Prostate gland (tissue), 2 donors: ENCODE results near the gene SLC17A3.

Source experiments
- CTCF ChIP-seq, 4 experiments: fragments of 200-600 bp in 2 of 4; fragments of 450-650 bp in 2 of 4; sonication (generic) in 2 of 4; IDR thresholded peaks; 1 replicate in 3 of 4; 2 replicates in 1 of 4; pipeline ENCODE4 v1.5.1; 2016 to 2019; ENCODE audit warnings: antibody characterized with exemption in 4 of 4, mild to moderate bottlenecking in 2 of 4, moderate library complexity in 2 of 4
- POLR2A ChIP-seq: fragments of 450-650 bp; IDR thresholded peaks from one replicate; pipeline ENCODE4 v1.6.1; 2016; ENCODE audit warnings: antibody characterized with exemption, mild to moderate bottlenecking
- POLR2AphosphoS5 ChIP-seq: sonication (generic); formaldehyde crosslinking; IDR thresholded peaks from one replicate; pipeline ENCODE4 v1.6.1; 2017; ENCODE audit warnings: antibody characterized with exemption

GRCh38 chr6:25896252-25896651 lies 22.2 kb upstream of the SLC17A3 start:
- no peak for TF ChIP-seq CTCF (IDR thresholded peaks at IDR 0.05)
- no peak for TF ChIP-seq POLR2A
- TF ChIP-seq POLR2AphosphoS5 = no peak
